Measurements from ENCODE around the gene PLXNA2. TPM values are rescaled to one million over a fixed set of nuclear protein-coding genes. Genes with fewer than 3 reads are reported as not detected.

The PLXNA2 gene
- total and polyA plus RNA-seq, 2 of the 13 experiments (the other 11 are each of a cell fraction or from before 2014, with no cell fraction given) = 1.1 to 2.1 TPM

- TF ChIP-seq ZNF687 (CRISPR knock-in tag; IDR thresholded peaks at IDR 0.05) = peak; percentile 62; the same call in 1 of the 2 replicates
- TF ChIP-seq DMAP1 (CRISPR knock-in tag; IDR thresholded peaks at IDR 0.05) = 0 out of 2 replicates have a peak, but pooled peaks have one; percentile 21
- TF ChIP-seq ADNP (CRISPR knock-in tag; IDR thresholded peaks at IDR 0.05) = no peak
- no peak for TF ChIP-seq SOX6 (IDR thresholded peaks at IDR 0.05)
- 0 out of 2 replicates have a peak, but pooled peaks have one; percentile 42 for TF ChIP-seq SOX6 (CRISPR knock-in tag; IDR thresholded peaks at IDR 0.05)
- no peak for TF ChIP-seq RFXAP (CRISPR knock-in tag; IDR thresholded peaks at IDR 0.05; ENCODE audit: borderline replicate concordance)
- TF ChIP-seq RNF2 (conservative IDR thresholded peaks at IDR 0.05; ENCODE audit: low read depth) = no peak
- peak; percentile 13; the same call in 1 of the 2 replicates for TF ChIP-seq ZNF713 (CRISPR knock-in tag; IDR thresholded peaks at IDR 0.05)
- no peak for TF ChIP-seq ZNF781 (CRISPR knock-in tag; IDR thresholded peaks at IDR 0.05; ENCODE audit: borderline replicate concordance, not compliant biosample characterization)
- TF ChIP-seq, protein P1, sequence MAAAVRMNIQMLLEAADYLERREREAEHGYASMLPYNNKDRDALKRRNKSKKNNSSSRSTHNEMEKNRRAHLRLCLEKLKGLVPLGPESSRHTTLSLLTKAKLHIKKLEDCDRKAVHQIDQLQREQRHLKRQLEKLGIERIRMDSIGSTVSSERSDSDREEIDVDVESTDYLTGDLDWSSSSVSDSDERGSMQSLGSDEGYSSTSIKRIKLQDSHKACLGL (CRISPR knock-in tag; IDR thresholded peaks at IDR 0.05) = no peak
- TF ChIP-seq SMARCE1 (IDR thresholded peaks at IDR 0.05; ENCODE audit: borderline replicate concordance) = no peak
- TF ChIP-seq, protein P2, sequence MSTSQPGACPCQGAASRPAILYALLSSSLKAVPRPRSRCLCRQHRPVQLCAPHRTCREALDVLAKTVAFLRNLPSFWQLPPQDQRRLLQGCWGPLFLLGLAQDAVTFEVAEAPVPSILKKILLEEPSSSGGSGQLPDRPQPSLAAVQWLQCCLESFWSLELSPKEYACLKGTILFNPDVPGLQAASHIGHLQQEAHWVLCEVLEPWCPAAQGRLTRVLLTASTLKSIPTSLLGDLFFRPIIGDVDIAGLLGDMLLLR (CRISPR knock-in tag; IDR thresholded peaks at IDR 0.05) = no peak
- no peak for TF ChIP-seq MED8 (CRISPR knock-in tag; IDR thresholded peaks at IDR 0.05; ENCODE audit: insufficient replicate concordance)
- TF ChIP-seq HBP1 (CRISPR knock-in tag; IDR thresholded peaks at IDR 0.05; ENCODE audit: low read depth) = no peak
- peak; percentile 72; the same call in 1 of the 2 replicates for TF ChIP-seq MEF2D (CRISPR knock-in tag; IDR thresholded peaks at IDR 0.05)
- no peak for TF ChIP-seq ZNF589 (CRISPR knock-in tag; conservative IDR thresholded peaks at IDR 0.05)
- no peak for TF ChIP-seq ZBTB14 (CRISPR knock-in tag; IDR thresholded peaks at IDR 0.05)
Observed at GRCh38 chr1:208158640-208159554, 85.3 kb downstream of the PLXNA2 start (continued).

All from HepG2 (cell line).